22Rv1 (cell line): Measurements from ENCODE around the gene LINGO3.

Experiments
- H3K27ac ChIP-seq: fragments of 450-650 bp; 2 replicates; pipeline ENCODE4 v1.5.1; 2017
- CTCF ChIP-seq: fragments of 450-650 bp; IDR thresholded peaks from 2 replicates; pipeline ENCODE4 v1.5.1; 2017; ENCODE audit warnings: mild to moderate bottlenecking
- ZFX ChIP-seq: fragments of 450-650 bp; IDR thresholded peaks from 2 replicates; pipeline ENCODE4 v1.6.1; 2017; ENCODE audit warnings: antibody characterized with exemption, borderline replicate concordance

LINGO3 gene

GRCh38 chr19:2308114-2308556, at the start of gene LINGO3:
TSS of gene LINGO3 (minus strand) at chr19:2308154. CDS start at chr19:2291776, 16,378 bp downstream.
- TF ChIP-seq CTCF (no peak), ZFX (no peak)
- H3K27ac ChIP-seq: no peak within 1 kb of the TSS

GRCh38 chr19:2356036-2356646, 48.2 kb upstream of the LINGO3 start:
- no peak overlapping the region for H3K27ac ChIP-seq
- TF ChIP-seq CTCF (no peak), ZFX (no peak)

- no peak overlapping the region for H3K27ac ChIP-seq
- TF ChIP-seq CTCF: no peak
- TF ChIP-seq ZFX: no peak
These were observed 47.4 kb upstream of the LINGO3 start for GRCh38 chr19:2355168-2356035.

- no peak overlapping the region for H3K27ac ChIP-seq
- TF ChIP-seq CTCF (no peak), ZFX (no peak)
These were observed 46.7 kb upstream of the LINGO3 start for GRCh38 chr19:2354670-2355069.

GRCh38 chr19:2353887-2354592, 46.1 kb upstream of the LINGO3 start:
- no peak overlapping the region for H3K27ac ChIP-seq
- TF ChIP-seq ZFX: no peak
- TF ChIP-seq CTCF: no peak

- no peak overlapping the region for H3K27ac ChIP-seq
- TF ChIP-seq ZFX (no peak), CTCF (no peak)
These were observed 45.4 kb upstream of the LINGO3 start for GRCh38 chr19:2353159-2353886.
